GDM1 (cell line): Measurements from ENCODE around the gene SLC35E4.

Experiments
- DNase-seq: peaks from one replicate; lab custom pipeline; 2025; lab: John Stamatoyannopoulos, UW

SLC35E4 gene

DNA sequence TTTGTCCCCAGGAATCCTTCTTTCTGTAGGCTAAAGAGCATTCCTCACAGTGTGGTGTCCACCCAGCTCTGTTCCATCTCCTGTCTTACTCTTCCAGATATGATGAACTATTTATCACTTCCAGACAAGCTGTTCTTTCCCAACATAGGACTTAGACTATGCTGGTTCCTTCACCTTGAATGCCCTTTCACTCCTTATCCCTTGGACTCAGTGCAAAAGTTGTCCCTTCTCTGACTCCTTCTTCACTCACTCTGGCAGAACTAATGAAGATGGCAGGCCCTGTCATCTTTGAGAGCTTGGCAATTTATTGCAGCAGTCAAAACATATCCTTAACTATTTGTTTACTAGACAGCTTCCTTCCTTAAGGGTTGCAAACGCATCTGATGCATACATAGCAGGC, 55.6 kb downstream of the SLC35E4 start:
- no peak for DNase-seq

DNA sequence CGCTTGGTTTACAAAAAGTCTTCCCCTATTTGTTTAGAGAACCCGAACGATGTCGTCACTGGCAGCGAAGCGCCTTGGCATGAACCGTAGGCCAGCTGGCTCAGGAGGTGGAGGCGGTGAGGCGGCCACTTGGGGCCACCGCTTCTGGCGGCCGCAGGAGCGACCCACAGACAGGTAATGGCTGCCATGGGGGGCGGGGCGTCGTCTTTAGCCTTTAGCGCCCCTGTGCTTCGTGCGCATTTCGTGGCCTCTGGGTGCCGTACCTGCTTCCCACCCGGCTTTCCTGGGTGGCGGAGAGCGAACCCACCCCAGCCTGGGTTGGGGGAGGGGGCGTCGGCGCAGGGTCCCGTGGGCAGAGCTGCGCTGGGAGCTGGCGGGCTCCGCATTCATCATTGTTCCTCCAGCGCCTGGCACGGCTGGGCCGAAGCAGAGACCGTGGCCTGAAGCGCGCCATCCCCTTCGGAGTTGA, 58.6 kb downstream of the SLC35E4 start:
- no peak for DNase-seq

- DNase-seq, result no peak
Observed at GRCh38 chr22:30694640-30695350, 59.2 kb downstream of the SLC35E4 start, which contains the start of gene OSBP2. Gene OSBP2, plus strand, starts transcription at chr22:30694874. Its CDS starts 36 bp downstream, at chr22:30694910.

- DNase-seq, result no peak
Observed at GRCh38 chr22:30695351-30695851, 59.8 kb downstream of the SLC35E4 start.

GRCh38 chr22:30695871-30696655, 60.5 kb downstream of the SLC35E4 start:
- DNase-seq, result no peak
